ENCODE results near the gene PPIP5K1. TPM values are rescaled to one million over a fixed set of nuclear protein-coding genes. Genes with fewer than 3 reads are reported as not detected.
A peak's percentile ranks its signal among the peaks of the same experiment; 100 is the strongest.

PPIP5K1 gene
- total RNA-seq, 2 experiments from 2014 or later, result 42.5 to 48.3 TPM

DNA sequence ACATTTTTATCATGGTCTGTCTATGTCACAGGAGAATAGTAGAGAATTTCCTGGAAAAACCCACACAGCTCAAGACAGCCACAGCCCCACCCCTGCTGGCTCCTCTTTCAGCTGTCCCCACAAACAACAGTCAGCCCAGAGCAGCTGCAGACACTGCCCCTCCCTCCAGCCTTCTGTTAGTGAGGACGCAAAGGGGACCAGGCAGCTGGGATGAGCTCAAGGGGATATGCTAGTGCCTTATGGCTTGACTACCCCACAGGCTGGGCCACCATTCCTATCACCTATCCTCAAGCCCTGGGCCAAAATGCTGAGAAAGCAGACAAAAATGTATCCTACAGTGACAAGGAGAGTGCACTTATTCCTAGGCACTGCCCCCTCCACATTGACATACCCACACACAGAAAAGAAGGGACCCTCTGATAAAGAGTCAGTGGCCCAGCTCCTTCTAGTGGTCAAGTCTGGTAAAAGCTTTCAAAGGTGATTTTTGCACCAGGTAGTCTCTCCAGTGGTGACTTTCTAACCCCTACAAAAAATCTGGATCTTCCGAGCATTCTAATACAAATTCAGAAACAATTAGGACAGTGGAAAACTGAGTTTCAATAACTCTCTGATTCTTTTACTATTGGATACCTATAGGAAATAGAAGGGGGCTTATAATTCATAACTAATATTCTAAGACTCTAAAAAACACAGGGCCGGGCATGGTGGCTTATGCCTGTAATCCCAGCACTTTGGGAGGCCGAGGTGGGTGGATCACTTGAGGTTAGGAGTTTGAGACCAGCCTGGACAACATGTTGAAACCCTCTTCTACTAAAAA, 75.6 kb downstream of the PPIP5K1 start:
- CTCF ChIA-PET, result interaction anchor here (0.6 to 6.7 kb wide), 23 partner anchors 8 to 184 kb away, joined by 3 to 75 read pairs (median 5); partner anchors contain the start of genes LCMT2, TP53BP1, TUBGCP4 and ZSCAN29
- ATAC-seq (no peak), DNase-seq (peak; percentile 63)
- Mint-ChIP-seq H3K27me3 (ENCODE audit: low read depth) (peaks cover 38% of the 10 kb centered on the region), H3K4me3 (peak overlapping the region; percentile 55), H3K4me1 (ENCODE audit: low read depth) (peaks cover 81% of the 10 kb centered on the region), H3K9me3 (ENCODE audit: insufficient read depth) (no peaks in the 10 kb centered on the region), H3K36me3 (ENCODE audit: low read depth) (peaks cover 5% of the 10 kb centered on the region), H3K27ac (peak overlapping the region; percentile 28)
- POLR2A ChIA-PET, result interaction anchor here (0.9 to 1.4 kb wide), 3 partner anchors 74 to 263 kb away, joined by 3 to 4 read pairs (median 4); partner anchors contain the start of genes TUBGCP4 and ZSCAN29

DNA sequence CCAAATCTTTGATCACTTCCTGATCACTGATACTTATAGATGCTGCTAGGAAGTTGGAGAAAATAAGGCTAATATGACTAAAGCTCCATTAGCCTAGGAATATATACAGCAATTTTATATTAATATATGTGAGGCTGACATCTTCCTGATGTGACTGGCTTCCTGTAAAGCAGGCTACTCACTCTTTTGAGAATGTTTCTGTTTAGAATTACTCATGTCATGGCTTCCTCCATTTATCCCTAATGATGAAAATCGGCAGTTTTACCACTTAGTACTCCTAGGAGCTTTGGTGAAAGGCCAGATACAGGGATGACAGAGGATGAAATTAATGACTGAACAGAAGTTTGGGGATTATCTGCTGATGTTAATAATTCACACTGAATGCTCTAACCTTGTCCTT, 76.5 kb downstream of the PPIP5K1 start:
- POLR2A ChIA-PET, result interaction anchor here (1.4 kb wide), 1 partner anchor 263 kb away, joined by 4 read pairs; no protein-coding TSS in a partner anchor

DNA sequence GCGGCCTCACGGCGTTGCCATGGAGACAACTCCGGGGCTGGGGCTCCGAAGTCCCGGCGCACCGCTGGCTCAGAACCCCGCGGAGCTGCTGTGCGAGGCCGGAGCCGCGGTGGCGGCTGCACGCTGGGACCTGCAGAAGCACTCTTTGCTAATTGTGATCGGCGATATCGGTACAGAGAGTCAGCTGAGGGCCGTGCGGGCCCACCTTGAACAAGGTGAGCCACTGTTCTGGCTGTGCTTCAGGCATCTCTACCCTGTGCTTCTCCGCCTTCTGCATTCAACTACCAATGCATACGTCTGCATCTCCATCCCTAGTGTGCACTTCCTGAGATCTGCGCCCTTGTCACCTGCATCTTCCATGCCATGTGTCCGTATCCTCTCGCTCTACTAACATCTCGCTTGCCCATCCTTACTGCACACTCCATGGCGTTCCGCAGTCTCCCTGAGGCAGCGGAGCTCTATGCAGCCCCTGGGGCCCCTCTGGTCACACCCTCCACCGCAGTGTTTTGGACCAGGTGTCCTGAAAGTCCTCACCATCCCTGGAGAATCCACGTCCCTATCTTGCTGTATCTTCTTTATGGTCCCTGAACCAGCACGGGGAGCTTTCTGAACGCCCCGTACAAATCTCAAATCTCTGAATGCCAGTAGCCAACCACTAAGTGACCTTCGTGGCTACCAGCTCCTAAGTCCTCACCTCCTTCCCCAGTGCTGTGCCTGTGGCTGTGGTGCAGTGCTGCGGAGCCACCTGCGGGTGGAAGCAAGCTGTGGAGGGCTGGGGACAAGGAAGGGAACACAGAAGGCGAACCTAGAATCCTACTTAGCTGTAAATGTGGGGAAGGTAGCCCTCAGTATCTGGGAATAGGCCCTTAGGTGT, 78.8 kb downstream of the PPIP5K1 start:
- peaks cover 60% of the 10 kb centered on the region for H3K4me1 Mint-ChIP-seq (ENCODE audit: low read depth)
- H3K36me3 Mint-ChIP-seq (ENCODE audit: low read depth), result peaks cover 5% of the 10 kb centered on the region
- CTCF ChIA-PET, result interaction anchor here (0.6 to 6.7 kb wide), 10 partner anchors 10 to 1162 kb away, joined by 3 to 75 read pairs (median 6); partner anchors contain the start of gene TP53BP1
- H3K27me3 Mint-ChIP-seq (ENCODE audit: low read depth), result peaks cover 15% of the 10 kb centered on the region
- peak overlapping the region; percentile 88 for H3K4me3 Mint-ChIP-seq
- POLR2A ChIA-PET, result interaction anchor here (0.9 to 2.7 kb wide), 8 partner anchors 10 to 239 kb away, joined by 3 to 19 read pairs (median 5); partner anchors contain the start of genes PDIA3, TP53BP1, TUBGCP4 and ZSCAN29
- H3K27ac Mint-ChIP-seq, result peak overlapping the region; percentile 53
- DNase-seq (peak; percentile 38), ATAC-seq (no peak)
- H3K9me3 Mint-ChIP-seq (ENCODE audit: insufficient read depth), result no peaks in the 10 kb centered on the region

More for the DNA sequence above, 76.5 kb downstream of the PPIP5K1 start:
- H3K4me1 Mint-ChIP-seq (ENCODE audit: low read depth), result peaks cover 79% of the 10 kb centered on the region
- H3K27me3 Mint-ChIP-seq (ENCODE audit: low read depth), result peaks cover 32% of the 10 kb centered on the region
- peak overlapping the region; percentile 55 for H3K4me3 Mint-ChIP-seq
- ATAC-seq (no peak), DNase-seq (no peak)
- peaks cover 5% of the 10 kb centered on the region for H3K36me3 Mint-ChIP-seq (ENCODE audit: low read depth)
- H3K9me3 Mint-ChIP-seq (ENCODE audit: insufficient read depth), result no peaks in the 10 kb centered on the region
- H3K27ac Mint-ChIP-seq, result peak overlapping the region; percentile 76
- CTCF ChIA-PET, result interaction anchor here (0.9 to 6.7 kb wide), 18 partner anchors 9 to 183 kb away, joined by 3 to 75 read pairs (median 8); partner anchors contain the start of genes LCMT2, TP53BP1, TUBGCP4 and ZSCAN29

- peaks cover 52% of the 10 kb centered on the region for H3K4me1 Mint-ChIP-seq (ENCODE audit: low read depth)
- POLR2A ChIA-PET, result interaction anchor here (0.9 to 2.7 kb wide), 8 partner anchors 9 to 240 kb away, joined by 3 to 19 read pairs (median 5); partner anchors contain the start of genes PDIA3, TP53BP1, TUBGCP4 and ZSCAN29
- H3K36me3 Mint-ChIP-seq (ENCODE audit: low read depth), result peaks cover 5% of the 10 kb centered on the region
- ATAC-seq, result peak; percentile 94
- CTCF ChIA-PET, result interaction anchor here (0.7 to 6.7 kb wide), 10 partner anchors 9 to 171 kb away, joined by 3 to 75 read pairs (median 7); partner anchors contain the start of gene TP53BP1
- DNase-seq, result peak; percentile 99
- H3K9me3 Mint-ChIP-seq (ENCODE audit: insufficient read depth), result no peaks in the 10 kb centered on the region
- H3K27ac Mint-ChIP-seq, result peak overlapping the region; percentile 92
- H3K4me3 Mint-ChIP-seq, result peak overlapping the region; percentile 88
- H3K27me3 Mint-ChIP-seq (ENCODE audit: low read depth), result peaks cover 7% of the 10 kb centered on the region
These were observed 79.6 kb downstream of the PPIP5K1 start for GRCh38 chr15:43510200-43511011.

DNA sequence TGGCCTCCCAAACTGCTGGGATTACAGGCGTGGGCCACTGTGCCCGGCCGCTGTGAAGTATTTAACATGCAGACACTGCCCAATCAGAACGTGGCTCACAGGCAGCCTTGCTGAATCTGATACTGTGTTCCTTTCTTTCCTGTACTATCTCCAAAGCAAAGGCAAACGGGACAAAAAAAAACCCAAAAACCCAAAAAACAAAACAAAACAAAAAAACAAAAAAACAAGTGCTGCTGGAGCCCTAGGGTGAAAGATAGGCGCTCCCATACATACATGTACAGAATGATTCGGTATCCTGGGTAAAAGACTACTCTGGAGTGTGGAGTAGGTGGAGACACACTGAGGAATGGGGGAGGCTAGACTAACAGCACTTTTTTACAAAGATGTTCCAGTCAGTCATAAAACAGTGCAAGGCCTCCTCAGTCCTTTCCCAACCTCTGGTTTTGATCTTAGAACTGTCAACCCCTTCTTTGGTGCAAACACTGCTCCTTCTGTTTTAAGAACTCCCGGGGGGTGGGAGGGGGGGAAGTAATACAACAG, 80.3 kb downstream of the PPIP5K1 start:
- CTCF ChIA-PET, result interaction anchor here (1.2 to 6.7 kb wide), 5 partner anchors 9 to 137 kb away, joined by 5 to 75 read pairs (median 12); partner anchors contain the start of gene TP53BP1
- H3K36me3 Mint-ChIP-seq (ENCODE audit: low read depth), result peaks cover 5% of the 10 kb centered on the region
- H3K9me3 Mint-ChIP-seq (ENCODE audit: insufficient read depth), result no peaks in the 10 kb centered on the region
- peak overlapping the region; percentile 92 for H3K27ac Mint-ChIP-seq
- ATAC-seq, result no peak
- POLR2A ChIA-PET, result interaction anchor here (1.0 to 2.0 kb wide), 3 partner anchors 8 to 19 kb away, joined by 5 to 19 read pairs (median 6); partner anchors contain the start of gene TP53BP1
- H3K27me3 Mint-ChIP-seq (ENCODE audit: low read depth), result peaks cover 7% of the 10 kb centered on the region
- H3K4me1 Mint-ChIP-seq (ENCODE audit: low read depth), result peaks cover 49% of the 10 kb centered on the region
- peak overlapping the region; percentile 88 for H3K4me3 Mint-ChIP-seq
- DNase-seq, result no peak

GRCh38 chr15:43508991-43509659, 80.9 kb downstream of the PPIP5K1 start:
- POLR2A ChIA-PET, result no interaction called here
- DNase-seq (no peak), ATAC-seq (no peak)
- Mint-ChIP-seq H3K27ac (no peak overlapping the region), H3K27me3 (ENCODE audit: low read depth) (peaks cover 7% of the 10 kb centered on the region), H3K4me1 (ENCODE audit: low read depth) (peaks cover 43% of the 10 kb centered on the region), H3K9me3 (ENCODE audit: insufficient read depth) (no peaks in the 10 kb centered on the region), H3K36me3 (ENCODE audit: low read depth) (peaks cover 5% of the 10 kb centered on the region), H3K4me3 (peak overlapping the region; percentile 88)
- CTCF ChIA-PET, result interaction anchor here (2.4 to 6.7 kb wide), 2 partner anchors 17 to 68 kb away, joined by 17 to 75 read pairs; partner anchors contain the start of gene TP53BP1

DNA sequence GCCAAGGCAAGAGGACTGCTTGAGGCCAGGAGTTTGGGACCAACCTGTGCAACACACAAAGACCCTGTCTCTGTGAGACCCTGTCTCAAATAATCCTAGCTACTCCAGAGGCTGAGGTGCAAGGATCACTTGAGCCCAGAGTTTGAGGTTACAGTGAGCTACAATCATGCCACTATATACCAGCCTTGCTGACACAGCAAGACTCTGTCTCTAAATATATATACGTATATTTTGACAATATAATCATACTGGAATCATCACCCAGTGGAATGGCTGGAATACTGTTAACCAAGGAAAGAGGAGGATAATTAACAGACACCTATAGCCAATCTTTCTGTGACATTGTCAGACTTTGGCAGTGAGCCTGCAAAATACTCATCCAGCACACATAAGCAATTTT, 81.6 kb downstream of the PPIP5K1 start:
- Mint-ChIP-seq H3K9me3 (ENCODE audit: insufficient read depth) (no peaks in the 10 kb centered on the region), H3K27me3 (ENCODE audit: low read depth) (peaks cover 7% of the 10 kb centered on the region), H3K27ac (no peak overlapping the region), H3K4me1 (ENCODE audit: low read depth) (peaks cover 36% of the 10 kb centered on the region), H3K4me3 (no peak overlapping the region), H3K36me3 (ENCODE audit: low read depth) (peaks cover 5% of the 10 kb centered on the region)
- ChIA-PET CTCF (interaction anchor here (6.7 kb wide), 1 partner anchor 67 kb away, joined by 75 read pairs; no protein-coding TSS in a partner anchor), POLR2A (no interaction called here)
- no peak for DNase-seq
- no peak for ATAC-seq

DNA sequence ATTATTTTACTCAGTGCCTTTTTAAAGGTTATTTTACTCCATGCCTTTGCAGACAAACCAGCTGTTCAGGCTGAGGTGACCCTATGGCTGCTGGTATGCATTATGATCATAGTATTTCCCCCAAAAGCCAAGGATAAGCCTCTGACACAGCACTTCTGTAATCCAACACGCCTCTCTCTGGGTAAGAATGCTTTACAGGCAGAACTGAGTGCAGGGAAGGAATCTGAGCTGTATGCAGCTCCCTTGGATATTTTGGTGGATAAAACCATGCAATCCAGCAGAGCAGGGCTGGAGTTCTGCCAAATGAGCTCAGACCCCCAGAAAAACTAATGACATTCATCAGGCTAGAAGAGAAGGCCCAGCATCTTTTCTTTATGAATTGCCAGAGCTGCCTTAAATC, 84.3 kb downstream of the PPIP5K1 start:
- no peaks in the 10 kb centered on the region for H3K9me3 Mint-ChIP-seq (ENCODE audit: insufficient read depth)
- no peak overlapping the region for H3K27ac Mint-ChIP-seq
- ATAC-seq (no peak), DNase-seq (no peak)
- no peaks in the 10 kb centered on the region for H3K27me3 Mint-ChIP-seq (ENCODE audit: low read depth)
- peaks cover 12% of the 10 kb centered on the region for H3K4me1 Mint-ChIP-seq (ENCODE audit: low read depth)
- no peaks in the 10 kb centered on the region for H3K36me3 Mint-ChIP-seq (ENCODE audit: low read depth)
- H3K4me3 Mint-ChIP-seq, result no peak overlapping the region
- POLR2A ChIA-PET, result interaction anchor here (0.5 kb wide), 1 partner anchor 158 kb away, joined by 3 read pairs; no protein-coding TSS in a partner anchor
- CTCF ChIA-PET, result interaction anchor here (1.0 to 2.1 kb wide), 2 partner anchors 21 to 65 kb away, joined by 3 to 6 read pairs; no protein-coding TSS in a partner anchor

- no peak overlapping the region for H3K4me3 Mint-ChIP-seq
- H3K36me3 Mint-ChIP-seq (ENCODE audit: low read depth), result no peaks in the 10 kb centered on the region
- ATAC-seq (no peak), DNase-seq (no peak)
- no peaks in the 10 kb centered on the region for H3K9me3 Mint-ChIP-seq (ENCODE audit: insufficient read depth)
- POLR2A ChIA-PET, result no interaction called here
- H3K4me1 Mint-ChIP-seq (ENCODE audit: low read depth), result no peaks in the 10 kb centered on the region
- no peaks in the 10 kb centered on the region for H3K27me3 Mint-ChIP-seq (ENCODE audit: low read depth)
- CTCF ChIA-PET, result interaction anchor here (2.7 kb wide), 1 partner anchor 15 kb away, joined by 17 read pairs; no protein-coding TSS in a partner anchor
- no peak overlapping the region for H3K27ac Mint-ChIP-seq
These were observed 90.4 kb downstream of the PPIP5K1 start for GRCh38 chr15:43499635-43500034.

DNA sequence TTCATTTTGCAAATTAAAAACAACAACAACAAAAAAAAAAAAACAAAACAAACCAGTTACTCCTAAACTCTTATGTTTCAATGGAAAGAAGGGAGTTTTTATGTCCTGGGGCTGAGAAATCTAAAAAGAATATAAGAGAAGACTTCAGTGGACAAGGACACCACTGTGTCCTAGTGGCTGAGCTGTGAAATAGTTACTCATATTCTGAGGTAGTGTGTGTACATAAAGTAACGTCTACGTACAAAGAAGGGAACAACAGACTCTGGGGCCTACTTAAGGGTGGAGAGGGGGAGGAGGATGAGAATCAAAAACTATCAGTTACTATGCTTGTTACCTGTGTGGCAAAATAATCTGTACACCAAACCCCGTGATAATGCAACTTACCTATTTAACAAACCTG, 91.0 kb downstream of the PPIP5K1 start:
- Mint-ChIP-seq H3K27me3 (ENCODE audit: low read depth) (no peaks in the 10 kb centered on the region), H3K27ac (no peak overlapping the region), H3K9me3 (ENCODE audit: insufficient read depth) (no peaks in the 10 kb centered on the region), H3K36me3 (ENCODE audit: low read depth) (no peaks in the 10 kb centered on the region), H3K4me3 (no peak overlapping the region), H3K4me1 (ENCODE audit: low read depth) (peaks cover under 1% of the 10 kb centered on the region)
- no peak for ATAC-seq
- ChIA-PET CTCF (no interaction called here), POLR2A (no interaction called here)
- no peak for DNase-seq
